Kasumi-1 (cell line): ENCODE results near the gene R3HDM4.

Experiments used
- DNase-seq, 2 experiments: peaks; one replicate each; lab custom pipeline; 2025; lab: John Stamatoyannopoulos, UW

Gene R3HDM4

DNA sequence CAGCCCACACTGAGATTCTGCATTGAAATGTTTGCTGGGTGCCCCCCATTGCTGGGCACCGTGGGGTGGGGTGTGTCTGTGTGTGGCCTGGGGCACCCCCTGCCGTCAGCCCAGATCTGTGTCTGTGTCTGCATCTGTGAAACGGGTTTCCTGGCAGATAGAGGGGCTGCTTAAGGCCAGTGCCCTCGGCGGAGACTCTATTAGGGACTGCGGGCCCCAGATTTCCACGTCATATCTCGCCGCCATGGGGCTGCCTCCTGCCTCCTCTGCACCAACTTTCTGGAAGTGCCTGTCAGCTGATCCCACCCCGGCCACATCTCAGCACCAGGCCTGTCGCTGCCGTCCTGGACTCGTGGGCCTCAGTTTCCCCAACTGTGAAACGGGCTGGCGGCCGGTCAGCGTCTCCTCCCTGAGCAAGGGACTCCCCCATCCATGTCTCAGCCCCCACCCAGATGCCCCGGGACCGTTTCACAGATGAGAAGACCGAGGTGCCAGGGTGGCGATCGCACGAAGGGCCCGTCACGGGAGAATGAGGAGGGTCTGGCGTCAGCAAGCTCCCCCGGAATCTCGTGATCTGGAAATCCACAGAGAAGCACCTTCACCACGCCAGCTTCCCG is 34.2 kb upstream of the R3HDM4 start:
- DNase-seq = peak in 1 of 2 experiments; percentile 10

DNA sequence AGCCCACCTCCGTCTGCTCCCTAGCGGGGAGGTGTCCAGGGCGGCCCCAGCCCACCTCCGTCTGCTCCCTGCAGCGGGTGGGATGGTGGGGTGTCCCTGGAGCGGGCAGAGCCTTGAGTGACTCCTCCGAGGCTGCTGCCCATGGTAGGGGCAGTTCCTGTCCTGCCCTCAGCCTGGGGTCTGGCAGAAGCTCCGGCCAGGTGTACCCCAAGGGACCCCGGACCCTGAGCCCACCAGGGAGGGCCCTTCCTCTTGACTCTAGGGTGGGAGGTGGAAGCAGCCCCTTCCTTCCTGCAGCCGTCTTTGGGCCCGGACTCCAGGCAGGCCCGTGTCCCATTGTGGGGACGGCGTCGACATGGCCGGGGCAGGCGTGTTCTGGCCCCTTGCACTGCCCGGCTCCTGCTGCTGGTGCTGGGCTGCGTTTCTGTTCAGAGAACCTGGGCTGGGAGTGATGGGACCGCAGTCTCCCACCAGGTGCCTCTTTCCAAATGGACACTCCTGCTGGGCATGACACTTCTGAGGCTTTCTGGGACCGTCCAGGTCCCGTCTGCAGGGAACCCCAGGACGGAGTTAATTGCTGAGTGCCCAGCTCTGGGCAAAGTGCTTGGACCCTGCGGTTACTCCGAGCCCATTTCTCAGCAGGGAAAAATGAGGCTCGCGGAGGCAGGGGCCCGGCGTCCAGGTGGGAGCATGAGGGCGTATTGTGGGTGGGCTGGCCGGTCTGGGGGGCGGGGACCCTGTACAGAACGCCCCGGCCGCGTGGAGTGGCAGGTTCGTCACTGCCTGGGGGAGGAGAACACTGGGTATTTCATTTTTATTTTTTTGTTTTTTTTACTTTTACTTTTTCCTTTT is 32.6 kb upstream of the R3HDM4 start:
- DNase-seq = no peak

DNA sequence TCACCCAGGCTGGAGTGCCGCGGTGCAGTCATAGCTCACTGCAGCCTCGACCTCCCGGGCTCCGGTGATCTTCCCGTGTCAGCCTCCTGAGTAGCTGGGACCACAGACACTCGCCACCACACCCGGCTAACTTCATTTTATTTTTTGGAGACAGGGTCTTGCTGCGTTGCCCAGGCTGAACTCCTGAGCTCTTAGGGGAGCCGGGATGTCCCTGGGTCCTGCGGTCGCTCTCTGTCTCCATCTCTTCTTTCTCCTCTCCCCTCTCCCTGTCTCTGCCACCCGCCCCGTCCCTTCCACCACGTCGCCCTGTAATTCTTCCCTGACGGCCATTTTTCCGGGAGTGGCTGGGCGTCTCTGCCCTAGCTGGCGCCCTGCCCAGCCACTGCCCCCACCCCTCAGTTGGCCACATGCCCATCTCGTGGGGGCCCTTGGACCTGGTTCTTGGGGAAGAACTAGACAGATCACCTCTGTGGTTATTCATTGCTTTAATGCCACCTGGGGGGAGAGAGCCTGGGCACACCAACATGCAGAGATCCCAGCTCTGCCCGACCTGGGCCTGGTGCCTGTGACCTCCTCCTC is 31.7 kb upstream of the R3HDM4 start:
- no peak for DNase-seq

DNA sequence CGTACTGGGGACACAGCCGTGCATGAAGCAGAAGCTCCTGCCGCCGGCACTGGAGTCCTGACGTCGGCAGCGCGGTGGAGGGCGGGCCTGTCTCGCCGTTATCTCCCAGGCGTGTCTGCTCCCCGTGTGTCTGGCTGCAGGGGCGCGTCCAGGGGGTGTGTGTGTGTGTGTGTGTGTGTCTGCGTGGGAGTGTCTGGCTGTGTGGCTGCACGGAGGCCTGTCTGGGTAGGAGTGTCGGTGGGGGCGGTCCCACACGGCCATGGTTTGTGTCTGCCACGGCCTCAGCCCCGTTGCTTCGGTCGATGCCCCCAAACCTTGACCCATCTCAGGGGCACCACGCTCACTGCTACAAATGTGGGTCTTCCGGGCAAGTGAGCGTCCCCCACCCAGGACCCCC is 31.1 kb upstream of the R3HDM4 start:
- no peak for DNase-seq

DNA sequence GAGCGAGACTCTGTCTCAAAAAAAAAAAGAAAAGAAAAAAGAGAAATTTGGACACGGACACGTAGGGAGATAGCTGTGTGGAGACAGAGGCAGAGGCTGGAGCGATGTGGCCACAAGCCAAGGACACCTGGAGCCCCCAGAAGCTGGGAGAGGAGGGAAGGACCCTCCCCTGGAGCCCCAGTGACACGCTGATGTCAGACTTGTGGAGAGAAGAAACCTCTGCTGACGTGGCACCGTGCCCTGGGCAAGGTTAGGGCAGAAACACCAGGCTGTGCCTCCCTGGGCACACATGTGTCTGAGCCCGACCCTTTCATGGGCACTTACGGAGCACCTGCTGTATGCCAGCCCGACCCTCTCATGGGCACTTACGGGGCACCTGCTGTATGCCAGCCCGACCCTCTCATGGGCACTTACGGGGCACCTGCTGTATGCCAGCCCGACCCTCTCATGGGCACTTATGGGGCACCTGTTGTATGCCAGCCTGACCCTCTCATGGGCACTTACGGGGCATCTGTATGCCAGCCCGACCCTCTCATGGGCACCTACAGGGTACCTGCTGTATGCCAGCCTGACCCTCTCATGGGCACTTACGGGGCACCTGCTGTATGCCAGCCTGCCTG is 30.6 kb upstream of the R3HDM4 start:
- no peak for DNase-seq

DNA sequence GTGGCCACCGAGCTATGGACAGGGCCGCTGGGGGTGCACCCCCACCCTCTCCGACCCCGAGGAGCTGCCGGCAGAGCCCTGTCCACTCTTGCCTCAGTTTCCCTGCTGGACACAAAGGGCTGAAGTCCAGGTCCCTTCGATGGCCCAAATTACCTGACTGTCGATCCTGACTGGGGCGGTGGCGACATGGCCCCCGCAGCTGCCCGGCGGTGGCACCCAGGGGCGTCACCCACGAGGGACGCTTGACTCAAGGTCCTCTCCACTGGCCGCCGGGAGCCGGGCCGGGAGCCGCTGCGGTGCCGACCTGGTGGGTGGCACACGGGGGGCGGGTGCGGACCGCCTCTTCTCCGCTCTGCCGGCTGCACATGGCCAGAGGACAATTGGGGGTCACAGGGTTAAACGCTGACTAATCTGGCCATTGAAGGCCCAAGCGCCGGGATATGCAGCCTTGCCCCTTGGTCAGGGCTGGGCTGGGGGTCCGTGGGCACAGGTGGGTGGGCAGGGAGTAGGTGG is 29.2 kb upstream of the R3HDM4 start:
- no peak for DNase-seq

DNA sequence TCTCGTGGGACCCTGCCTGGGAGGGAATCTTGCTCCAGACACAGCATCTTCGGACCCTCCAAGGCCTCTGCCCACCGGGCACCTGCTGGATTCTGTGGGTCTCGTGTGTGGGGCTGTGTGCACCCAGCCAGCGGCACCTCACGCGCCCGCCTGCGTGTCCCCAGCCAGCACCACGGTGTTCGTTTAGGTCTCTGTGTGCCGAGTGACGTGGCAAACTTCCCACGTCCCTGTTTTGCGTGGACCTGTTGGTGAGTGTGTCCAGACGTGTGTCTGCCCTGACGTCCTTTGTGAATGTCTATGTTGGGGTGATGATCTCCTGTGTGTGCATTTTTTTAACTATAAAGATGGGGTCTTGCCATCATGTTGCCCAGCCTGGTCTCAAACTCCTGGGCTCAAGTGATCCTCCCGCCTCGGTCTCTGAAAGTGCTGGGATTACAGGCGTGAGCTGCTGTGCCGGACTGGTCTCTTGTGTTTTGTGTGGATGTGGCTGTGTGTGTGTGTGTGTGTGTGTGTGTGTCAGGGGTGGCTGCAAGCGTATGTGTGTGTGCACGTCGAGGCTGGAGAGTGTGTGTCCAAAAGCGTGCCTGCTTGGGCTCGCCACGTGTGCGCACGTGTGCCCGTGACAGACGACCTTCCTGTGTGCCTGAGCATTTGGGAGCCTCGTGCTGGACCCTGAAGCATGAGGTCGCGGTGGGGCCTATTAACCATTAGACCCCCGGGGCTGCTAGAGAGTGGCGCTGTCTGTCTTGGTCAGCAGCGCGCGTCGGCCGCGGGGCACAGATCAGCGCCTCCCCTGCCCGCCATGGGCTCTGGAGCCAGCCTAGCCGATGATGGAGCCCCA is 28.5 kb upstream of the R3HDM4 start:
- DNase-seq = no peak

DNA sequence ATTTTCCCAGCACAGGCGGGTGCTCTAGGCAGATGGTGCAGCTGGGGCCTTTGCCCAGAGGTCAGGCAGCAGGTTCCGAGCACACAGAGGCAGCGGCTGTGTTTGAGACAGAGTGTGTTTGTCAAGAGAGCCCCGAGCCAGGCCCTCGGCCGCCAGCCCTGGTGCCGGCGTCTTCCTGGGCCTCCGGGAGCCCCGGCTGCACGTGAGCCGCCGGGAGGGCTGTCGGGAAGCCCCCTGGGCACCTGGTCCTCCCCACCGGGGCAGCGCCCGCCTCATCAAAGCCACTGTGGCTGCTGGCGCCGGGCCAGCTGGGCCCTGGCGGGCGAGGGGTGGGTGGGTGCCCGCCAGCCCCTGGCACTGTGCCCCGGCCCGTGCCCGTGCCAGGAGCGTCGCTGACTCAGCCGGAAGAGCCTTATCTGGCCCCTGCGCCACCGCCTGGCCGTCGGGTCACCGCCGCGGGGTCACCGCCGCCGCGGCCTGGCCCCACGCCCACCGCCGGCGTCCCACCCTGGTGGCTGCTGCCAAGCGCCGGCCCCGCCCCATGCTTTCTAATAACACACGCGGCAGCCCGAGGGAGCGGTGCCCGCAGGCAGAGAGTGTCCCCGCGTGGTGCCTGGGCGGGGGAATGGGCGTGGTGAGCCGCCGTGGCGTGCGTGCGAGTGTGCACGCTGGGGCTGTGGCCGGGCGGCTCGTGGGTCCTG is 27.7 kb upstream of the R3HDM4 start:
- DNase-seq = peak; percentile 19 to 25

DNA sequence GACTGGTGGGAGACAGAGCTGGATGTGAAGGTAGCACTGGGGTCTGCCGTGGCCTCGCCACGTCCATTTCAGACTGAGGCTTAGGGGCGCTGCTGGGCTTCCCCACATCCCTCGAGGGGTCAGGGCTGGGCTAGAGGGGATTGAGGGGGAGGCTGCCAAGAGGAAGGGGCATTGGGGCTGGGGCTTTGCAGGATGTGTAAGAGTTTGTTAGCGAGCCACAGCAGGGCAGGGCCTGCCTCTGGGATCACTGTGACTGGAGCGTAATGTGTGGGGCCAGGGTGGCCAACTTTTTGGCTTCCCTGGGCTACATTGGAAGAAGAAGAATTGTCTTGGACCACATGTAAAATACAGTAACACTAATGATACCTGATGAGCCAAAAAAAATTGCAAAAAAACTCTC is 26.9 kb upstream of the R3HDM4 start:
- no peak for DNase-seq

DNA sequence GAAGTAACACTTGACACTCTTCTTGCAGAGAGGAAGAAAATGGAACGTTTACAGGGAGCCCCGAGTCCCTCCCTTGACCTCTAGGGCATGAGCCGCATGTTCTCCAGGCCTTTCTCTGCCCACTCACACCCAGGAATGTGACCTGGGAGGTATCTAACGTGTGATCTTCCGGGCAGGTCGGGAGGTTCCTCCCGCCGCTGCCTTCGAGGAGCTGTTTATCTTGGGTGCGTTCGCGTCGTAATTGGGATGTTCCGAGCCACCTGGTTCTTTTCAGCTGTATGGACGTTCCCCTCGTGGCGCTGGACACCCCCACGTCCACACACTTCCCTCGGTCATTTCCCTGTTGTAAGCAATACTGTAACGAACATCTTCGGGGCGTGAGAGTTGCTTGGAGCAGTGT is 26.4 kb upstream of the R3HDM4 start:
- DNase-seq = no peak

DNA sequence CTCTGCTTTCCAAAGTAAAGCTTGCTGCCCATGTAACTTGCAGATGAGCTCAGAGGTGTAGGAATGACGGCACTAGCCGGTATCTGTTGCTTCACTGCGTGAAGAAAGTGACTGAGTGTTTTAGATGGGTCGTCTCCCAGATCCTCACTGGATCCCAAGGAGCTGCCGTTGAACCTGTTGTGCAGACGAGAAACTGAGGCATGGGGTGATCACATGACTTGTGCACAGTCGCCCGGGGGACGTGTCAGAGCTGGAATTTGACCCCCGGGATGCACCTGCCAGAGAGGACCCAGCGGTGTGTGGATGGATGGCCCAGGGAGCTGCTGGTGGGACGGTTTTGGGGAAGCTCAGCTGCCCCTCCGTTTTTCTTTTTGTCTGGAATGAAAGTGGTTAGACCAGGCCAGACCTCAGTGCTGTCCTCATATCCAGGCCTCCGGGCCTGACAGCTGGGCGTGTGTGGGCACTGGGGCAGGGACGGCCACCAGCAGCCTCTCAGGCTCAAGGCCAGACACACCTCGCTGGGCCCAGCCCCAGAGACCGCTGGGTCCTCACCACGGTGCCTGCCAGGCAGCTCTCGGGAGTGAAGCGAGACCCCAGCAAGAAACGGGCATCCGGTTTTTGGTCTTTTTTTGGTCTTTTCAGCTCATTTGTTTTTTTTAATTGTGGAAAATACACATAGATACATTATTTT is 25.4 kb upstream of the R3HDM4 start:
- DNase-seq = no peak

DNA sequence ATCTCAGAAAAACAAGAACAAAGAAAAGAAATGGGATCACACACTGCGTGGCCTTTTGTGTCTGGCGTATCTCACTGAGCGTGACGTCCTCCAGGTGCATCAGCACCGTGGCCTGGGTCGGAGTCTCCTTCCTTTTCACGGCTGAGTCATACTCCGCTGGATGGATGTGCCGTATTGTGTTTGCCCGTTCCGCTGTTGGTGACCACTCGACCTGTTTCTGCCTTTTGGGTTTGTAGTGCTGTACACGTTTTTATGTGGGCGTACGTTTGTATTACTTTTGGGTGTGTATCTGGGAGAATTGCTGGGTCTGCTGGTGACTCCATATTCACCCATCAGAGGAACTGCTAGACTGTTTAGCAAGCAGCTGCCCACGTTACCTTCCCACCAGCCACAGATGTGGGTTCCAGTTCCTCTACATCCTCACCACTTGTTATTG is 24.3 kb upstream of the R3HDM4 start:
- DNase-seq = no peak

DNA sequence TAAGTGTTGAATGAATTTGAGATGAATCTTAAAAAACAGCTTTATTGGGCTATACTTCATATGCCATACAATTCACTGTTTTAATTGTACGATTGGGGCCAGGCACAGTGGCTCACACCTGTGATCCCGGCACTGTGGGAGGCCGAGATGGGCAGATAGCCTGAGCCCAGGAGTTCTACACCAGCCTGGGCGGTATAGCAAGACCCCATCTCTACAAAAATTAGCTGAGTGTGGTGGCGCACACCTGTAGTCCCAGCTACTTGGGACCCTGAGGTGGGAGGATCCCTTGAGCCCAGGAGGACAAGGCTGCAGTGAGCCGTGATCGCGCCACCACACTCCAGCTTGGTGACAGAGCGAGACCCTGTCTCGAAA is 23.1 kb upstream of the R3HDM4 start:
- DNase-seq = no peak

DNA sequence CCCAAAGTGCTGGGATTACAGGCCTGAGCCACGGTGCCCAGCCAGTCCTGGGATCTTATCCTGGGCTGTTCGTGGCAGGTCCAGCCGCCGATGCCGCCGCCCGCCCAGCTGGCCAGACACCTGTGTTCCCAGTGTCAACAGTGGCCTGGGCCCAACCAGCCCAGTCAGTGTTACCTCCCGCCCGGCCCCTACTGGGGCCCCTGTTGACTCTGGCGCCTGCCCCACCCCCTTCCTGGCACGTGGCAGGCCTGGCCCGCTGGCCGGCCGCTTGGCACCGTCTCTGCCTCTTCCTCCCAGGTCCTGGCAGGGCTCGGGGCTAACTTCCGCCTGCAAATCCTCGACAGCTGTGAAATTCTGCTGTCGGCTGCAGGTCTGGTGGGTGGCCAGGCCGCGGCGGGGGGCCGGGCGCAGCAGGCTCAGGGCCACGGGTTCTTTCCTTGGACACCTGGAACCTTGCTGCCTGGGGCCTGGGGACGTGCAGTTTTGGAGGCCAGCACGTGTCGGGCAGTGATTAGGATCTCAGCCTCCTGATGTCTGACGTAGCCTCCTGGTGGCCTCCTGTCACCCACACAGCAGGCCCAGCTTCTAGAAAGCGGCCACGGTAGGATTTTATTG is 22.0 kb upstream of the R3HDM4 start:
- peak in 1 of 2 experiments; percentile 19 for DNase-seq

DNA sequence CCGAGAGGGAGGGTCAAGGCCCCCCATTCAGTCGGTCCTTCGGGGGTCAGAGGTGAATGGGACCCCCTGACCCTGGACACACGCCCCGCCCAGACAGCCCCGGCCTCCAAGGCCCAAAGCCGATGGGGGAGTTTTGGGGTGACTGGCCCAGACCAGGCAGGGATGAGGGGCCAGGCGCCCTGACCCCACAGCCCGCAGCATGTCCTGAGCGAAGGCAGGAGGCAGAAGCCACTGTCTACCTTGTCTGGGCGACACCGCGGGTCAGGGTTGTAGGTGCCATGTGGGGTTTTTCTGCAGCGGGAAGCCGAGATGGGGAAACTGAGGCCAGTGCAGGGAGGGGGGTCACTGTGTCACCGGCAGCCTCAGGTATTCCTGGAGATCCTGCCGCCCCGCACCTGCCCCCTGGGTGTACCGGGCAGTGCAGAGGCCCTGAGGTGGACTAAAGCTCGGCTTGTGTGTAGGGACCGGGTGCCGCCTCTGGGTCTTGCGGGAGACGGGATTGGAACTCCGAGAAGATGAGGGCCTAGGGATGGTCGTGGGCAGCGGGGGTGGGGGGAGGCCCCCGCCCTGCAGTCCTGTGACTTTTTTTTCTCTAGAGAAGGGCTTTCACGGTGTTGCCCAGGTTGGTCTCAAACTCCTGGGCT is 21.3 kb upstream of the R3HDM4 start:
- DNase-seq = no peak

DNA sequence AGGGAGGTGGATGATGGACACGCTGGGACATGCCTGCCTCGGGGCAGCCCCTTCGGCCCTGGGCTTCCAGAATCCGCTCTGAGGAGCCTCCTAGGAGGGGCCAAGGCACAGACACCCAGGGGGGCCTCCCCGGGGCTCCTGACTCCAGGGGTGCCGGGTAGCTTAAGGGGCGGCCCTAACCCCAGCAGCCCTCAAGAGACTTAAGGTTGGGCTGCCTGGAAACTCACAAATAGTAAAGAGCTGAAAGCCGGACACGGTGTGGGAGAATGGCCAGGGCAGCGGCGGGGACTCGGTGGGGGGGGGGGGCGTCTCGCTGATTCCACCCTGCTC is 20.5 kb upstream of the R3HDM4 start:
- DNase-seq = no peak

DNA sequence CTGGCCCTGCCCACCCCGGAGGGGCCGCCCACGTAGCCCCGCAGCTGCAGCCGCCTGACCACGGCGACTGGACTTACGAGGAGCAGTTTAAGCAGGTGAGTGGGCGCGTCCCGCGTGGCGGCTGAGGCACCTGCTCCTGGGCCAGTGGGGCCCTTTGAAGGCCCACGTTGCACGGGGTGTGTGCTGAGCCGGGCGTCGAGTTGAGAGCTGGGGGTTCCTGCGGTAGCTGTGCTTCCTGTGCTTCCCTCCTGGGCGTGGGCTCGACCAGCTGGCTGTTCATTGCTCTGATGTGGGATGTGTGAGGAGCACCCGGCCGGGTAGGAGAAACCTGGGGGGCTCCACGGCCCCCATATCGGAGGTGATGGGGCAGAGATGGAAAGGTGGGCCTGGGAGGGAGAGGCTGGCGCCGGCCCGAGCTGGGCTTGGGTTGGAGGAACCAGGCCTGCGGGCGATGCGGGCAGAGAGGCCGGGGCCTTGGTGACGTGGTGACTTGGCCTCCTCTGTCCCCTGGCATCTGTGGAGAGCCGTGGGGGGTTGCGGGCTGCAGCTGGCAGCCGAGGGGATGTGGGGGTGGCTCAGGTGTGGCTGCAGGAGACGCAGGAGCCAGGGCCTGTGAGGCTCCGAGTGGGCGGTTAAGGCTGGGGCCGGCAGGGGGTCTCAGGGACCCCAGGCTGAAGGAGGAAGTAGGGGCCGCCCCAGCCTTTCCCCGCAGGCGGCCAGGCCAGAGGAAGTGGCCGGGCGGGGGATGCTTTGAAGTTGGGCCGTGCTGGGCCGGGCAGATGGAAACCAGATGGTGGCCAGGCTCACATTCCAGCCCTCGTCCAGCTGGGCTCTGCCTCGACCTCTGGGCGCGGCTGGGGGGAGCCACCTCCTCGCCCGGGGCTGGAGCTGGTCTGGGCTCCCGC is 19.9 kb upstream of the R3HDM4 start:
- no peak for DNase-seq

DNA sequence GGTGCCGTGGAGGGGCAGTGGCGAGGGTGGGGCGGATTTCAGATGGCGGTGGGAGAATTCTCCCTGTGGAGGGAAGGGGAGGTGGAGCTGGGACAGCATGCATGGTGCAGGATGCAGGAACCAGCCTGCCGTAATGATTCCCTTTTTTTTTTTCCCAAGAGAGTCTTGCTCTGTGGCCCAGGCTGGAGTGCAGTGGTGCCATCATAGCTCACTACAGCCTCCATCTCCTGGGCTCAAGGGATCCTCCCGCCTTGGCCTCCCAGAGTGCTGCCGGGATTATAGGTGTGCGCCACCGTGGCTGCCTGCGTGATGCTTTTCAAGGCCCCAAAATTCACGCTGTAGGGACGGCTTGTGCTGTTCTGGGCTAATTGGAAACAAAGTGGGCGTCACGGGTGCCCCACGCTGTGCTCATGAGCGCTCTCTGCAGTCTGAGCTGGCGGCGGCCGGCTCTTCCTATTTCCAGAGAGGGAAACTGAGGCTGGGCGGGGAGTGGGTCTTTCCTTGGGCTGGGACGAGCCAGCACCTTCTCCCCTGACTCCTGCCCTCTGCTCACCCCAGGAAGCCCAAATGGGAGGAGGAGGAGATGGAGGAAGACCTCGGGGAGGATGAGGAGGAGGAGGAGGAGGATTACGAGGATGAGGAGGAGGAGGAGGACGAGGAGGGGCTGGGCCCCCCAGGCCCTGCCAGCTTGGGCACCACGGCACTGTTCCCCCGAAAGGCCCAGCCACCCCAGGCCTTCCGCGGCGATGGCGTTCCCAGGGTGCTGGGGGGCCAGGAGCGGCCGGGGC is 19.0 kb upstream of the R3HDM4 start:
- DNase-seq = no peak
